Esophagus squamous epithelium (tissue), 5 donors: ENCODE measurements around the gene TRAPPC3L. TPM values are rescaled to one million over a fixed set of nuclear protein-coding genes. Genes with fewer than 3 reads are reported as not detected.

ENCODE experiments used
- DNase-seq: peaks from one replicate; lab custom pipeline; 2025; lab: John Stamatoyannopoulos, UW
- H3K27ac ChIP-seq, 4 donors: fragments of 200-600 bp; sonication (generic); one replicate each; pipeline ENCODE4 v1.5.1; 2016 to 2019; ENCODE audit warnings: mild to moderate bottlenecking in 1 of 4
- H3K27me3 ChIP-seq, 4 donors: fragments of 200-600 bp; sonication (generic); 1 replicate in 3 of 4; 2 replicates in 1 of 4; pipeline versions ENCODE4 v1.5.1 to v1.6.0; 2017 to 2021; ENCODE audit warnings: antibody characterized with exemption in 1 of 4
- H3K36me3 ChIP-seq, 3 donors: fragments of 200-600 bp; sonication (generic); one replicate each; pipeline ENCODE4 v1.5.1; 2016 to 2019
- H3K4me1 ChIP-seq, 3 donors: fragments of 200-600 bp; sonication (generic); one replicate each; pipeline ENCODE4 v1.5.1; 2017 to 2019
- H3K4me3 ChIP-seq, 4 donors: fragments of 200-600 bp; sonication (generic); 1 replicate in 3 of 4; 2 replicates in 1 of 4; pipeline ENCODE4 v1.5.1; 2016 to 2019; ENCODE audit warnings: mild to moderate bottlenecking in 2 of 4, moderate library complexity in 1 of 4
- H3K9me3 ChIP-seq, 3 donors: fragments of 200-600 bp; sonication (generic); one replicate each; pipeline ENCODE4 v1.5.1; 2016 to 2019
- POLR2A ChIP-seq, 4 donors: fragments of 450-650 bp; IDR thresholded peaks; one replicate each; pipeline ENCODE4 v1.6.1; 2017; ENCODE audit warnings: antibody characterized with exemption in 4 of 4, mild to moderate bottlenecking in 4 of 4, moderate library complexity in 3 of 4
- WGBS, 2 donors: methylation state at CpG; one replicate each; pipeline ENCODE4 v1.1.5; 2018; 5-methylcytosine and 5-hydroxymethylcytosine counted together
- intact Hi-C: fragments of 100-400 bp; cut with DNase I; formaldehyde crosslinking; loops from one replicate; pipeline ENCODE4 v1.15.0; 2022
- total RNA-seq, 4 donors: library from RNA; depleted of rRNA; stranded (reverse); fragments of >200 nt; gene quantifications; one replicate each; pipeline ENCODE4 v1.1.0, GENCODE V29; 2016
- TF ChIP-seq, protein P1 (sequence below), 6 experiments: fragments of 450-650 bp in 4 of 6; fragments of 200-600 bp in 2 of 6; sonication (generic) in 2 of 6; IDR thresholded peaks; one replicate each; pipeline ENCODE4 v1.5.1; 2016 to 2019; ENCODE audit warnings: antibody characterized with exemption in 6 of 6, mild to moderate bottlenecking in 4 of 6, moderate library complexity in 4 of 6
- donor health status: DM: yes; HTN: yes; CAD: no.

Gene TRAPPC3L
- total RNA-seq, 4 donors from 2014 or later: not detected

- no peak overlapping the region for H3K4me3 ChIP-seq
- WGBS, 2 donors: 82 to 100% methylated on average over 2 to 3 of the region's 3 CpGs
- H3K4me1 ChIP-seq: no peaks in the 10 kb centered on the region
- H3K9me3 ChIP-seq: no peaks in the 10 kb centered on the region
- intact Hi-C loops: no loop called here
- no peaks in the 10 kb centered on the region for H3K36me3 ChIP-seq
- DNase-seq: no peak
- no peak overlapping the region for H3K27ac ChIP-seq
- TF ChIP-seq, protein P1, sequence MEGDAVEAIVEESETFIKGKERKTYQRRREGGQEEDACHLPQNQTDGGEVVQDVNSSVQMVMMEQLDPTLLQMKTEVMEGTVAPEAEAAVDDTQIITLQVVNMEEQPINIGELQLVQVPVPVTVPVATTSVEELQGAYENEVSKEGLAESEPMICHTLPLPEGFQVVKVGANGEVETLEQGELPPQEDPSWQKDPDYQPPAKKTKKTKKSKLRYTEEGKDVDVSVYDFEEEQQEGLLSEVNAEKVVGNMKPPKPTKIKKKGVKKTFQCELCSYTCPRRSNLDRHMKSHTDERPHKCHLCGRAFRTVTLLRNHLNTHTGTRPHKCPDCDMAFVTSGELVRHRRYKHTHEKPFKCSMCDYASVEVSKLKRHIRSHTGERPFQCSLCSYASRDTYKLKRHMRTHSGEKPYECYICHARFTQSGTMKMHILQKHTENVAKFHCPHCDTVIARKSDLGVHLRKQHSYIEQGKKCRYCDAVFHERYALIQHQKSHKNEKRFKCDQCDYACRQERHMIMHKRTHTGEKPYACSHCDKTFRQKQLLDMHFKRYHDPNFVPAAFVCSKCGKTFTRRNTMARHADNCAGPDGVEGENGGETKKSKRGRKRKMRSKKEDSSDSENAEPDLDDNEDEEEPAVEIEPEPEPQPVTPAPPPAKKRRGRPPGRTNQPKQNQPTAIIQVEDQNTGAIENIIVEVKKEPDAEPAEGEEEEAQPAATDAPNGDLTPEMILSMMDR (IDR thresholded peaks at IDR 0.05): no peak
- no peak for TF ChIP-seq POLR2A (IDR thresholded peaks at IDR 0.05)
- no peaks in the 10 kb centered on the region for H3K27me3 ChIP-seq
Measured at GRCh38 chr6:116472706-116473105, 72.8 kb downstream of the TRAPPC3L start.

DNA sequence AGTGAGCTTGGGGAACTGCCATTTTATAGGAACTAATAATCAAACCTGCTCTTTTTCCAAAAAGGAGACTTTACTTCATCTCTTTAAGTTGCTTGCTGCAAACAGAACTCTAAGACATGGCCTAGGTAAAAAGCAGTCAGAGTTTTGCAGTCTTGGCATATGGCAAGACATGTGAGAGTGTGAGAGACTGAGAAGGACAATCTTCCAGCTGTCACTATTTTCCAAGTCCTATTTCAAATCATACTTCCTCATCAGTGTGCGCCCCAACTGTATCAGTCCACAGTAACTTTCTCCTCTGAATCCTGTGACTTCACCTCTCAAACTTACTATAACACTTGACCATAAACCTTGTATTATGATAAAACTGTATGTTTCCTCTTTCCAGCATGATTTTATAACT, 74.0 kb downstream of the TRAPPC3L start:
- intact Hi-C loops: no loop called here
- no peaks in the 10 kb centered on the region for H3K4me1 ChIP-seq
- DNase-seq: no peak
- H3K27ac ChIP-seq: no peak overlapping the region
- no peak overlapping the region for H3K4me3 ChIP-seq
- no peaks in the 10 kb centered on the region for H3K9me3 ChIP-seq
- WGBS, 2 donors: 92 to 96% methylated on average over 1 of the region's 1 CpG
- no peaks in the 10 kb centered on the region for H3K36me3 ChIP-seq
- TF ChIP-seq, protein P1 (IDR thresholded peaks at IDR 0.05): no peak
- no peak for TF ChIP-seq POLR2A (IDR thresholded peaks at IDR 0.05)
- no peaks in the 10 kb centered on the region for H3K27me3 ChIP-seq

DNA sequence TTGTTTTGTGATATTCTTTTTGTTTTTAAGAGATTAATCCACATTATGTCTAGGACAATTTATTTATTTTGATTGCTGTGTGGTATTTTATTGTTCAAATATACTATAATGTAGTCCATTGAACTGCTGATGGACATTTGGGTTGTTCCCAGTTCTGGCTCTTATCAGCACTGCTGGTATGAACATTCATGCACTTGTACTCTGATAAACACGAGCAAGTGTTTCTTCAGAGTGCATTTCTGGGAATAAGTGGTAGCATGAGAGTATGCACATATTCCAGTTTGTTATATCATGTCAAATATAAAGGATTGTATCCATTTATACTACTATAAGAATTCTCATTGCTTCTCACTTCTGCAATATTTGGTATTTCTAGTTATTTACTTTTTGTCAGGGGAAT, 77.2 kb downstream of the TRAPPC3L start:
- H3K36me3 ChIP-seq: no peaks in the 10 kb centered on the region
- no peak overlapping the region for H3K4me3 ChIP-seq
- DNase-seq: no peak
- H3K27ac ChIP-seq: no peak overlapping the region
- H3K27me3 ChIP-seq: peaks cover 0 to 13% (median 0%) of the 10 kb centered on the region in 4 donors
- intact Hi-C loops: no loop called here
- WGBS, 2 donors: 78 to 87% methylated on average over 1 of the region's 1 CpG
- TF ChIP-seq POLR2A (IDR thresholded peaks at IDR 0.05): no peak
- TF ChIP-seq, protein P1 (IDR thresholded peaks at IDR 0.05): no peak
- peaks cover 0 to 12% (median 0%) of the 10 kb centered on the region in 3 donors for H3K4me1 ChIP-seq
- no peaks in the 10 kb centered on the region for H3K9me3 ChIP-seq

DNA sequence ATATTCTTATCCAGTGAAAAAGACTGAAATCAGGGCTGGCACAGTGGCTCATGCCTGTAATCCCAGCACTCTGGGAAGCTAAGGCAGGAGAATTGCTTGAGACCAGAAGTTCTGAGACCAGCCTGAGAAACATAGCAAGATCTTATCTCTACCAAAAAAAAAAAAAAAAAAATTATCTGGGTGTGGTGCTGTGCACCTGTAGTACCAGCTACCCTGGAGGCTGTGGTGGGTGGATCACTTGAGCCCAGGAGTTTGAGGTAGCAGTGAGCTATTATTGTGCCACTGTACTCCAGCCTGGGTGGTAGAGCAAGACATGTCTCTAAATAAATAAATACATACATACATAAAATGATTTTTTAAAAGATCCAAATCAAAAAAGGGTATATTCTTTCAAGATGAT, 78.0 kb downstream of the TRAPPC3L start:
- H3K4me1 ChIP-seq: peaks cover 0 to 13% (median 0%) of the 10 kb centered on the region in 3 donors
- H3K27me3 ChIP-seq: peaks cover 0 to 21% (median 0%) of the 10 kb centered on the region in 4 donors
- DNase-seq: no peak
- no peak overlapping the region for H3K4me3 ChIP-seq
- no peak for TF ChIP-seq POLR2A (IDR thresholded peaks at IDR 0.05)
- TF ChIP-seq, protein P1 (IDR thresholded peaks at IDR 0.05): no peak
- no peaks in the 10 kb centered on the region for H3K9me3 ChIP-seq
- no peak overlapping the region for H3K27ac ChIP-seq
- H3K36me3 ChIP-seq: no peaks in the 10 kb centered on the region
- intact Hi-C loops: no loop called here

- WGBS, 2 donors: 89 to 100% methylated on average over 1 of the region's 1 CpG
- H3K9me3 ChIP-seq: no peaks in the 10 kb centered on the region
- H3K4me3 ChIP-seq: no peak overlapping the region
- no peak overlapping the region for H3K27ac ChIP-seq
- peaks cover 0 to 17% (median 0%) of the 10 kb centered on the region in 3 donors for H3K4me1 ChIP-seq
- no peak for TF ChIP-seq POLR2A (IDR thresholded peaks at IDR 0.05)
- TF ChIP-seq, protein P1 (IDR thresholded peaks at IDR 0.05): no peak
- intact Hi-C loops: no loop called here
- peaks cover 0 to 25% (median 0%) of the 10 kb centered on the region in 4 donors for H3K27me3 ChIP-seq
- DNase-seq: no peak
- no peaks in the 10 kb centered on the region for H3K36me3 ChIP-seq
Measured at GRCh38 chr6:116467096-116467495, 78.4 kb downstream of the TRAPPC3L start.
